Measurements from ENCODE around the gene ALPL. TPM values are rescaled to one million over a fixed set of nuclear protein-coding genes. Genes with fewer than 3 reads are reported as not detected.

ALPL gene
- total and polyA plus RNA-seq, 4 donors = 3.3 to 93.1 (median 40.7) TPM

DNA sequence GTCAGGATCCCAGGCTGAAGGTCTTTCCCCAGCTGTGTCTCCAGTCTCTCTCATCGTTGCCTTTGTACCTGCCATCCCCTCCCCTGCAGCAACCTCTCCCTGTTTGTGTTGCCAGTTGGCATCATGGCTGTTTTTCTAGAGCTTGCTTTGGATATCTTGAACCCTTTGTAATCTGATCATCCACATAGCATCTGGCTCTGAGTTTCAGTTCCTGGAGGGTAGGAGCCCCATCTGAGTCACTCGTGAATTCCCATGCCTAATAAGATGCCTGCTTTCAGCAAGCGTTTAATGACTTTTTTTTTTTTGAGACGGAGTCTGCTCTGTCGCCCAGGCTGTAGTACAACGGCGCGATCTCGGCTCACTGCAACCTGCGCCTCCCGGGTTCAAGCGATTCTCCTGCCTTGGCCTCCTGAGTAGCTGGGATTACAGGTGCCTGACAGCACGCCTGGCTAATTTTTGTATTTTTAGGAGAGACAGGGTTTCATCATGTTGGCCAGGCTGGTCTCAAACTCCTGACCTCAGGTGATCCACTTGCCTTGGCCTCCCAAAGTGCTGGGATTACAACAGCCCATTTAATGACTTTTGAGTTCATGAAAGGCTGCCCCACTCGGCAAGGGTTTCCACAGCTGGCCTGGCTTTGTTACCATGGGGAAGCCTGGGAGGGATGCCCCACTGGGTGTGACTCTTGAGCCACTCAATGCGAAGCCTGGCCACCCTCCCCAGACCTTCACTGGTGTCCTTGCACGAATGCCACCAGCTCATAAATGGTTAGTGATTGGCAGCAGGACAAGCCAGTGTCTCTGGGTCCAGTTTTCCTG, 11.9 kb downstream of the ALPL start:
- no peak overlapping the region for H3K4me3 ChIP-seq (ENCODE audit: low read depth in 1 of 3, low read length in 3 of 3)
- no peak for TF ChIP-seq SP1 (IDR thresholded peaks at IDR 0.05)
- TF ChIP-seq TAF1 (conservative IDR thresholded peaks at IDR 0.05) = no peak
- TF ChIP-seq HNF4G (IDR thresholded peaks at IDR 0.05) = no peak
- no peaks in the 10 kb centered on the region for H3K27me3 ChIP-seq (ENCODE audit: control insufficient read depth in 4 of 4, insufficient read depth in 4 of 4, low read length in 3 of 4)
- no peaks in the 10 kb centered on the region for H3K9me3 ChIP-seq (ENCODE audit: control insufficient read depth in 4 of 4, low read length in 3 of 4)
- no peak overlapping the region for H3K27ac ChIP-seq (ENCODE audit: low read depth in 1 of 2, low read length in 2 of 2)
- H3K4me1 ChIP-seq (ENCODE audit: control insufficient read depth in 4 of 4, insufficient read depth in 4 of 4, low read length in 3 of 4) = peaks cover 0 to 3% (median 0%) of the 10 kb centered on the region in 4 donors
- no peaks in the 10 kb centered on the region for H3K36me3 ChIP-seq (ENCODE audit: control insufficient read depth in 4 of 4, insufficient read depth in 3 of 4, low read depth in 1 of 4, low read length in 3 of 4)
- DNase-seq (ENCODE audit: low spot score) = no peak
- H3K9ac ChIP-seq (ENCODE audit: low read depth in 1 of 2, low read length in 2 of 2) = no peak overlapping the region
- 94% methylated on average over 16 of the region's 16 CpGs for WGBS

DNA sequence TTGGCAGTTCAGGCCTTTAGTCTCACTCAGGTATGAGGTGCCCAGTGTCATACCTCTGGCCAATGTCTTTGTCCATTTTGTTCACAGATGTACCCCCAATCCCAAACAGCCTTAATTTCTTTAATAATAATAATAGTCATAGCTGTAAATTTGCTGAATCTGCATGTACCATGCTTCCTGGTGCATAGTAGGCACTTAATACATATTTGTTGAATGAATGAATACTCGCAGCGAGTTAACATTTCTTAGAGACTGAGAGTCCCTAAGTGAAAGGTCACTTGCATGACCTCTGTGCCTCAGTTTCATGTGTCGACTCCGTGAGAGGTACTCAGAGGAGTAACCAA, 12.5 kb downstream of the ALPL start:
- Histone ChIP-seq H3K27ac (ENCODE audit: low read depth in 1 of 2, low read length in 2 of 2) (no peak overlapping the region), H3K36me3 (ENCODE audit: control insufficient read depth in 4 of 4, insufficient read depth in 3 of 4, low read depth in 1 of 4, low read length in 3 of 4) (no peaks in the 10 kb centered on the region), H3K9ac (ENCODE audit: low read depth in 1 of 2, low read length in 2 of 2) (no peak overlapping the region), H3K4me1 (ENCODE audit: control insufficient read depth in 4 of 4, insufficient read depth in 4 of 4, low read length in 3 of 4) (peaks cover 0 to 3% (median 0%) of the 10 kb centered on the region in 4 donors), H3K27me3 (ENCODE audit: control insufficient read depth in 4 of 4, insufficient read depth in 4 of 4, low read length in 3 of 4) (no peaks in the 10 kb centered on the region), H3K9me3 (ENCODE audit: control insufficient read depth in 4 of 4, low read length in 3 of 4) (no peaks in the 10 kb centered on the region), H3K4me3 (ENCODE audit: low read depth in 1 of 3, low read length in 3 of 3) (no peak overlapping the region)
- no peak for DNase-seq (ENCODE audit: low spot score)
- TF ChIP-seq, protein P1, sequence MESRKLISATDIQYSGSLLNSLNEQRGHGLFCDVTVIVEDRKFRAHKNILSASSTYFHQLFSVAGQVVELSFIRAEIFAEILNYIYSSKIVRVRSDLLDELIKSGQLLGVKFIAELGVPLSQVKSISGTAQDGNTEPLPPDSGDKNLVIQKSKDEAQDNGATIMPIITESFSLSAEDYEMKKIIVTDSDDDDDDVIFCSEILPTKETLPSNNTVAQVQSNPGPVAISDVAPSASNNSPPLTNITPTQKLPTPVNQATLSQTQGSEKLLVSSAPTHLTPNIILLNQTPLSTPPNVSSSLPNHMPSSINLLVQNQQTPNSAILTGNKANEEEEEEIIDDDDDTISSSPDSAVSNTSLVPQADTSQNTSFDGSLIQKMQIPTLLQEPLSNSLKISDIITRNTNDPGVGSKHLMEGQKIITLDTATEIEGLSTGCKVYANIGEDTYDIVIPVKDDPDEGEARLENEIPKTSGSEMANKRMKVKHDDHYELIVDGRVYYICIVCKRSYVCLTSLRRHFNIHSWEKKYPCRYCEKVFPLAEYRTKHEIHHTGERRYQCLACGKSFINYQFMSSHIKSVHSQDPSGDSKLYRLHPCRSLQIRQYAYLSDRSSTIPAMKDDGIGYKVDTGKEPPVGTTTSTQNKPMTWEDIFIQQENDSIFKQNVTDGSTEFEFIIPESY (IDR thresholded peaks at IDR 0.05) = no peak
- TF ChIP-seq RXRA (IDR thresholded peaks at IDR 0.05) (no peak), FOXA2 (IDR thresholded peaks at IDR 0.05) (no peak), YY1 (IDR thresholded peaks at IDR 0.05) (no peak), GABPA (IDR thresholded peaks at IDR 0.05 in 1 of 2, conservative IDR thresholded peaks at IDR 0.05 in 1 of 2) (no peak), NR2F2 (IDR thresholded peaks at IDR 0.05) (no peak), JUND (IDR thresholded peaks at IDR 0.05) (no peak), HNF4A (conservative IDR thresholded peaks at IDR 0.05) (no peak), TAF1 (conservative IDR thresholded peaks at IDR 0.05) (no peak), RAD21 (IDR thresholded peaks at IDR 0.05) (no peak), HNF4G (IDR thresholded peaks at IDR 0.05) (no peak)
- TF ChIP-seq, protein P2, sequence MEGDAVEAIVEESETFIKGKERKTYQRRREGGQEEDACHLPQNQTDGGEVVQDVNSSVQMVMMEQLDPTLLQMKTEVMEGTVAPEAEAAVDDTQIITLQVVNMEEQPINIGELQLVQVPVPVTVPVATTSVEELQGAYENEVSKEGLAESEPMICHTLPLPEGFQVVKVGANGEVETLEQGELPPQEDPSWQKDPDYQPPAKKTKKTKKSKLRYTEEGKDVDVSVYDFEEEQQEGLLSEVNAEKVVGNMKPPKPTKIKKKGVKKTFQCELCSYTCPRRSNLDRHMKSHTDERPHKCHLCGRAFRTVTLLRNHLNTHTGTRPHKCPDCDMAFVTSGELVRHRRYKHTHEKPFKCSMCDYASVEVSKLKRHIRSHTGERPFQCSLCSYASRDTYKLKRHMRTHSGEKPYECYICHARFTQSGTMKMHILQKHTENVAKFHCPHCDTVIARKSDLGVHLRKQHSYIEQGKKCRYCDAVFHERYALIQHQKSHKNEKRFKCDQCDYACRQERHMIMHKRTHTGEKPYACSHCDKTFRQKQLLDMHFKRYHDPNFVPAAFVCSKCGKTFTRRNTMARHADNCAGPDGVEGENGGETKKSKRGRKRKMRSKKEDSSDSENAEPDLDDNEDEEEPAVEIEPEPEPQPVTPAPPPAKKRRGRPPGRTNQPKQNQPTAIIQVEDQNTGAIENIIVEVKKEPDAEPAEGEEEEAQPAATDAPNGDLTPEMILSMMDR (IDR thresholded peaks at IDR 0.05; ENCODE audit: low read depth, low read length, missing input control) = no peak
- WGBS = 98% methylated on average over 4 of the region's 4 CpGs

DNA sequence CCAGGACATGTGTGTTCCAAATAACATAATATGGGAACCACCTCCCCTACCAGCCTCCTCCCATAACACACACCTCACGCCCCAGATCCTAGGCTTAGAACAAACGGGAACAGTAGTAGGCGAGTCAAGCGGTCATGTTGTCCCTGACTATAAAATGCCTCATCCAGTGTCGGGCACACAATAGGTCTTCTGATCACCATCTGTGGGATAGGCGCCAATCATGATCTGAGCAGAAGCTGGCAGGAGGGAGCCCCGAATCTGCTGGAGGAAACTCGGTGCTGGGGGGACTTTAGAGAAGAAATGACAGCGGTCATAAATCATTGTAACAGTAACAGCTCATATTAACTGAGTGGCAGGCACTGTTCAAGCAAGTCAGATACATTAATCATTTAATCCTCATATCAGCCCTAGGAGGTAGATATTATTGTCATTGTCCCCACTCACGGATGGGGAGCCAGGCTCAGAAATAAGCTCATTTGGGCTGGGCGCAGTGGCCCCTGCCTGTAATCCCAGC, 13.4 kb downstream of the ALPL start:
- Histone ChIP-seq H3K27ac (ENCODE audit: low read depth in 1 of 2, low read length in 2 of 2) (no peak overlapping the region), H3K4me3 (ENCODE audit: low read depth in 1 of 3, low read length in 3 of 3) (no peak overlapping the region), H3K4me1 (ENCODE audit: control insufficient read depth in 4 of 4, insufficient read depth in 4 of 4, low read length in 3 of 4) (peaks cover 0 to 3% (median 0%) of the 10 kb centered on the region in 4 donors), H3K27me3 (ENCODE audit: control insufficient read depth in 4 of 4, insufficient read depth in 4 of 4, low read length in 3 of 4) (no peaks in the 10 kb centered on the region), H3K36me3 (ENCODE audit: control insufficient read depth in 4 of 4, insufficient read depth in 3 of 4, low read depth in 1 of 4, low read length in 3 of 4) (no peaks in the 10 kb centered on the region), H3K9ac (ENCODE audit: low read depth in 1 of 2, low read length in 2 of 2) (no peak overlapping the region), H3K9me3 (ENCODE audit: control insufficient read depth in 4 of 4, low read length in 3 of 4) (no peaks in the 10 kb centered on the region)
- WGBS = 90% methylated on average over 11 of the region's 11 CpGs
- no peak for DNase-seq (ENCODE audit: low spot score)
- no peak for TF ChIP-seq FOXA2 (IDR thresholded peaks at IDR 0.05)
- no peak for TF ChIP-seq TAF1 (conservative IDR thresholded peaks at IDR 0.05)
- TF ChIP-seq, protein P3, sequence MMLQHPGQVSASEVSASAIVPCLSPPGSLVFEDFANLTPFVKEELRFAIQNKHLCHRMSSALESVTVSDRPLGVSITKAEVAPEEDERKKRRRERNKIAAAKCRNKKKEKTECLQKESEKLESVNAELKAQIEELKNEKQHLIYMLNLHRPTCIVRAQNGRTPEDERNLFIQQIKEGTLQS (IDR thresholded peaks at IDR 0.05) = no peak
- no peak for TF ChIP-seq HNF4G (IDR thresholded peaks at IDR 0.05)
- TF ChIP-seq NR2F2 (IDR thresholded peaks at IDR 0.05) = no peak
- TF ChIP-seq, protein P4, sequence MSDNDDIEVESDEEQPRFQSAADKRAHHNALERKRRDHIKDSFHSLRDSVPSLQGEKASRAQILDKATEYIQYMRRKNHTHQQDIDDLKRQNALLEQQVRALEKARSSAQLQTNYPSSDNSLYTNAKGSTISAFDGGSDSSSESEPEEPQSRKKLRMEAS (IDR thresholded peaks at IDR 0.05) = no peak
- no peak for TF ChIP-seq YY1 (IDR thresholded peaks at IDR 0.05)
- TF ChIP-seq SP1 (IDR thresholded peaks at IDR 0.05) = no peak
- TF ChIP-seq, protein P2 (IDR thresholded peaks at IDR 0.05; ENCODE audit: low read depth, low read length, missing input control) = no peak
- TF ChIP-seq JUND (IDR thresholded peaks at IDR 0.05) = no peak
- no peak for TF ChIP-seq FOXA1 (IDR thresholded peaks at IDR 0.05)
- no peak for TF ChIP-seq RXRA (IDR thresholded peaks at IDR 0.05)
- no peak for TF ChIP-seq EGR1 (IDR thresholded peaks at IDR 0.05; ENCODE audit: low read depth in 2 of 2)
- TF ChIP-seq RAD21 (IDR thresholded peaks at IDR 0.05) = no peak
- TF ChIP-seq, protein P1 (IDR thresholded peaks at IDR 0.05) = no peak
- TF ChIP-seq HNF4A (conservative IDR thresholded peaks at IDR 0.05) = no peak

All from liver (tissue), 9 donors.